ENCODE measurements around the gene MAGOH.

MAGOH gene

GRCh38 chr1:53275566-53275965, 37.2 kb upstream of the MAGOH start:
- TF ChIP-seq, protein P1, sequence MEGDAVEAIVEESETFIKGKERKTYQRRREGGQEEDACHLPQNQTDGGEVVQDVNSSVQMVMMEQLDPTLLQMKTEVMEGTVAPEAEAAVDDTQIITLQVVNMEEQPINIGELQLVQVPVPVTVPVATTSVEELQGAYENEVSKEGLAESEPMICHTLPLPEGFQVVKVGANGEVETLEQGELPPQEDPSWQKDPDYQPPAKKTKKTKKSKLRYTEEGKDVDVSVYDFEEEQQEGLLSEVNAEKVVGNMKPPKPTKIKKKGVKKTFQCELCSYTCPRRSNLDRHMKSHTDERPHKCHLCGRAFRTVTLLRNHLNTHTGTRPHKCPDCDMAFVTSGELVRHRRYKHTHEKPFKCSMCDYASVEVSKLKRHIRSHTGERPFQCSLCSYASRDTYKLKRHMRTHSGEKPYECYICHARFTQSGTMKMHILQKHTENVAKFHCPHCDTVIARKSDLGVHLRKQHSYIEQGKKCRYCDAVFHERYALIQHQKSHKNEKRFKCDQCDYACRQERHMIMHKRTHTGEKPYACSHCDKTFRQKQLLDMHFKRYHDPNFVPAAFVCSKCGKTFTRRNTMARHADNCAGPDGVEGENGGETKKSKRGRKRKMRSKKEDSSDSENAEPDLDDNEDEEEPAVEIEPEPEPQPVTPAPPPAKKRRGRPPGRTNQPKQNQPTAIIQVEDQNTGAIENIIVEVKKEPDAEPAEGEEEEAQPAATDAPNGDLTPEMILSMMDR (IDR thresholded peaks at IDR 0.05; ENCODE audit: borderline replicate concordance, insufficient read depth, low read depth, low read length), result no peak
- H3K4me3 ChIP-seq (ENCODE audit: low read depth, low read length), result no peak overlapping the region

- TF ChIP-seq, protein P1 (IDR thresholded peaks at IDR 0.05; ENCODE audit: borderline replicate concordance, insufficient read depth, low read depth, low read length), result no peak
- H3K4me3 ChIP-seq (ENCODE audit: low read depth, low read length), result no peak overlapping the region
These were observed 36.3 kb upstream of the MAGOH start for GRCh38 chr1:53274541-53275185.

DNA sequence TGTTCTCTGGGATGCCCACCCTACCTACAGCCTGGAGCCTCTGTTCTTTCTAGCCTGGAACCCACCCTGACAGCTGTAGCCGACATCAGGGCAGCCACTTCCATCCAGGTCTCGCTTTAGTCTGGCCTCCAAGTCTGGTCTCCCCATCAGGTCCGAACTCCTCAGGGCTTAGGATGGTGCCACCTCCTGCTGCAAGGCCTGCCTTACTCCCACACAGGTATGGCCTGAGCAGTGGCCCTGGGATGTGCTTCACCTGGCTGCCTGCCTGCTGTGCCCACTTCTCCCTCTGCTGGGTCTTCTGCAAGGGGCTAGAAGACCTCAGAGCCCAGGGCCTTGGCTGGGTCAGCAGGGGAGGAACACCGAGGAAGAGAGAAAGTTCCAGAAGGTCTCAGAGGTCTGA, 35.7 kb upstream of the MAGOH start:
- TF ChIP-seq, protein P1 (IDR thresholded peaks at IDR 0.05; ENCODE audit: borderline replicate concordance, insufficient read depth, low read depth, low read length), result no peak
- no peak overlapping the region for H3K4me3 ChIP-seq (ENCODE audit: low read depth, low read length)

DNA sequence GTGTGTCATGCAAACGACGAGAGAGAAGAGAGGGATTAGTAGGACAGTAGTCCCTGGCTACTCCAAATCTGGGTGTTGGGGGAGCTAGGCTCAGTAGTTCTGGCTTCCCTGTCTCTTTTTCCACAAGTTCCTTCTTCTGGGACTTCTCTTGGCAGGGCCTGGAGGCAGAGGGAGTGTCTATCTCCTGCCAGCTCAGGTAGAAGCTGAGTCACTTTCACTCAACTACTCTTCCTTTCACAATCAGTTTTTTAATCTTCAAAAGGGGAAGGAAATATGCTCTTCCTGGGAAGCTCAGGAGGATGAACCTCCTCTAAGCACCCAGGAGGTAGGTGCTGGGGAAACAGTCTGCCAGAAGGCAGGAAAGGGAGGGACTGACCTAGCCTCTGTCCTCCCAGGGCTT, 35.2 kb upstream of the MAGOH start:
- TF ChIP-seq, protein P1 (IDR thresholded peaks at IDR 0.05; ENCODE audit: borderline replicate concordance, insufficient read depth, low read depth, low read length), result no peak
- no peak overlapping the region for H3K4me3 ChIP-seq (ENCODE audit: low read depth, low read length)

- no peak overlapping the region for H3K4me3 ChIP-seq (ENCODE audit: low read depth, low read length)
- TF ChIP-seq, protein P1 (IDR thresholded peaks at IDR 0.05; ENCODE audit: borderline replicate concordance, insufficient read depth, low read depth, low read length), result no peak
These were observed 34.0 kb upstream of the MAGOH start for GRCh38 chr1:53272349-53272748.

DNA sequence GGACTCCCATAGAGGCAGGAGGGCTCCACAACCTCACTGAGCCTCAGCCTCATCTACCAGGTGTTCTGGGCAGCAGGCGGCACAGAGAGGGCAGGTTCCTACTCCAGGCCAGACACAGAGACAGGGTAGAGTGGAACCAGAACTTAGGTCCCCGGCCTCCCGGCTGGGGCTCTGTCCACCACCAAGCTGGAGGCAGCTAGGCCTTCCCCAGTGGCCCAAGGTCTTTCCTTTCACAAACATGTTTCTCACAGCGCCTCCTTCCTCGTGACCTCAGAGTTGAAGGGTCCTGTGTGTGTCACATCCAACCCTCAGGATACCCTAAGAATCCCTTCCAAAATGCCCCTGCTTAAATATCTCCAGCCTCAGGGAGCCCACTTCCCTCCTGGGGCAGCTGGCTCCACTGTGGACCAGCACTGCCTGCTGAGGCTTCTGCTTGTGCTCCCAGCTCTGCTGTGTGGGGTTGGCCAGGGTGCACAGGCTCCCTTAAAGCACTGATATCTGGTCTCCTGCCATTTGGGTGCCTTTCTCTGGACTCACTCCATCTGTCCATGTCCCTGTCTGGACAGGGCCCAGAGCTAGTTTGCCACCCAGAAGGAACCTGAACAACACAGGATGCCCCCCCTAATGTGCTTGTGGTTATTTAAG, 33.2 kb upstream of the MAGOH start:
- TF ChIP-seq, protein P1 (IDR thresholded peaks at IDR 0.05; ENCODE audit: borderline replicate concordance, insufficient read depth, low read depth, low read length), result no peak
- no peak overlapping the region for H3K4me3 ChIP-seq (ENCODE audit: low read depth, low read length)

GRCh38 chr1:53270873-53271272, 32.6 kb upstream of the MAGOH start:
- TF ChIP-seq, protein P1 (IDR thresholded peaks at IDR 0.05; ENCODE audit: borderline replicate concordance, insufficient read depth, low read depth, low read length), result no peak

More at GRCh38 chr1:53270873-53271272, 32.6 kb upstream of the MAGOH start:
- H3K4me3 ChIP-seq (ENCODE audit: low read depth, low read length), result no peak overlapping the region

Measured in GM12875 (cell line).